Activated CD4-positive, alpha-beta T cell treated with anti-CD3 and anti-CD28 coated beads, Interleukin-2, amount 50 U/mL, for 48 hours (primary cell): Measurements from ENCODE around the gene DHDH.
A peak's percentile ranks its signal among the peaks of the same experiment; 100 is the strongest.
"Not testable (repeated sequence)": the region's sequence is repeated elsewhere in the genome, so short reads cannot be mapped to it uniquely, and the experiment has no call there.

Experiments
- DNase-seq, 2 experiments: peaks; one replicate each; pipeline ENCODE4 v3.0.0-alpha.2; 2020

The DHDH gene

DNA sequence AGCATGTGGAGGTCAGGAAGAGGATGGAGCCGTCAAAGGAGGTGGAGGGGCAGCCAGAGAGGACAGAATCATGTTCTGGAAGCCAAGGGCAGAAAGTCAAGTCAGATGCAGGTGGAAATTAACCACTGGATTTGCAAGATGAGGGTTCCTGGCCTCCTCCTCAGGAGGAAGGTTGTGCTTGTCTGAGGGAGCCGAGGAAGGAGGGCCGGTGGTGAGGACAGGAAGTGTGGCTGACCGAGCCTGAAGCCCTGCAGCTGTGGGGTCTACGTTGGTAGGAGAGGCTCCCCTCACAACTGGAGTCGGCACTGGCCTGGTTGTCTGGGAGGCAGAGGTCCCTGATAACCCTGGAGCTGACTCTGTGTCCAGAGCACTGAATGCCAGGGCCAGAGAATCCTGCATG is 15.4 kb upstream of the DHDH start:
- no peak for DNase-seq

- DNase-seq: no peak
Measured at GRCh38 chr19:48918801-48919247, 14.7 kb upstream of the DHDH start.

GRCh38 chr19:48919271-48919670 is 14.2 kb upstream of the DHDH start:
- DNase-seq: not testable (repeated sequence)

DNA sequence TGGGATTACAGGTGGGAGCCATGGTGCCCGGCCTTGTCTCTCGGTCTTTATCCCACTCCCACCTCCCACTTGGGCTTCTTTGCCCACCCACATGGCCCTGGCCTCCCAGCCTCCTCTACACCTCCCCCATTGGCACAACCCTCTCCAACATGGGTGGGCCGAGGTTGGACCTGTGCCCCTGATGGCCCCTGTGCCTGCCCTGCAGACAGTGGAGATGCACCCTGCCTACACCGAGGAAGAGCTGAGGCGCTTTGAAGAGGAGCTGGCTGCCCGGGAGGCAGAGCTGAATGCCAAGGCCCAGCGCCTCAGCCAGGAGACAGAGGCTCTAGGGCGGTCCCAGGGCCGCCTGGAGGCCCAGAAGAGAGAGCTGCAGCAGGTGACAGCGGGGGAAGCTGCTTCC is 12.6 kb upstream of the DHDH start:
- DNase-seq: no peak

DNA sequence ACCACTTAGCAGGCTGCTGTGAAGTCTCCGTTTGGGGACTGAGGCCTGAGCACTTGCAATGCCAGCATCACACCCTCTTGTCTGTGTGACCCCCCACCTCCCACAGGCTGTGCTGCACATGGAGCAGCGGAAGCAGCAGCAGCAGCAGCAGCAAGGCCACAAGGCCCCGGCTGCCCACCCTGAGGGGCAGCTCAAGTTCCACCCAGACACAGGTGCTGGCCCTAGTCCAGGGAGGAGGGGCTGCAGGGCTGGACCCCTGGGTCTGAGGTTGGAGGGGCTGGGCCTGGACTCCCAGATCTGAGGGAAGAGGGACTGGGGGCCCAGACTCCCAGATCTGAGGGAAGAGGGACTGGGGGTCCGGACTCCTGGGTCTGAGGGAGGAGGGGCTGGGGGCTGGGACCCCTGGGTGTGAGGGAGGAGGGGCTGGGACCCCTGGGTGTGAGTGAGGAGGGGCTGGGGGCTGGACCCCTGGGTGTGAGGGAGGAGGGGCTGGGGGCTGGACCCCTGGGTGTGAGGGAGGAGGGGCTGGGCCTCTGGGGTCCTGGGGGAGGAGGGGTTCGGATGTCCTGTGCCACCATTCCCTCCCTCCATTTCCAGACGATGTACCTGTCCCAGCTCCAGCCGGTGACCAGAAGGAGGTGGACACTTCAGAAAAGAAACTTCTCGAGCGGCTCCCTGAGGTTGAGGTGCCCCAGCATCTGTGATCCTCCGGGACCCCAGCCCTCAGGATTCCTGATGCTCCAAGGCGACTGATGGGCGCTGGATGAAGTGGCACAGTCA is 11.6 kb upstream of the DHDH start:
- no peak for DNase-seq

DNA sequence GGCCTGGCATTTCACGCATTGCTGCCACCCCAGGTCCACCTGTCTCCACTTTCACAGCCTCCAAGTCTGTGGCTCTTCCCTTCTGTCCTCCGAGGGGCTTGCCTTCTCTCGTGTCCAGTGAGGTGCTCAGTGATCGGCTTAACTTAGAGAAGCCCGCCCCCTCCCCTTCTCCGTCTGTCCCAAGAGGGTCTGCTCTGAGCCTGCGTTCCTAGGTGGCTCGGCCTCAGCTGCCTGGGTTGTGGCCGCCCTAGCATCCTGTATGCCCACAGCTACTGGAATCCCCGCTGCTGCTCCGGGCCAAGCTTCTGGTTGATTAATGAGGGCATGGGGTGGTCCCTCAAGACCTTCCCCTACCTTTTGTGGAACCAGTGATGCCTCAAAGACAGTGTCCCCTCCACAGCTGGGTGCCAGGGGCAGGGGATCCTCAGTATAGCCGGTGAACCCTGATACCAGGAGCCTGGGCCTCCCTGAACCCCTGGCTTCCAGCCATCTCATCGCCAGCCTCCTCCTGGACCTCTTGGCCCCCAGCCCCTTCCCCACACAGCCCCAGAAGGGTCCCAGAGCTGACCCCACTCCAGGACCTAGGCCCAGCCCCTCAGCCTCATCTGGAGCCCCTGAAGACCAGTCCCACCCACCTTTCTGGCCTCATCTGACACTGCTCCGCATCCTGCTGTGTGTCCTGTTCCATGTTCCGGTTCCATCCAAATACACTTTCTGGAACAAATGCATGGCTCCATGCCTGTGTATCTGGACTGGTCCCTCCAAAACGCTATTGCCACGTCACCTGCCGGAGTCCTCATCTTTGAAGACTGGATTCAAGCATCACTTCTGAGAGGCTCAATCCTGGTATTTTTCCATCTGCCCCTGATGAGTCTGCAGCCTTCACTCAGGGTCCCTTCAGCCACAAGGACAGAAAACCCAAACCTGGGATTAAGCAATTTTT is 10.7 kb upstream of the DHDH start:
- DNase-seq: no peak

GRCh38 chr19:48925240-48925843 is 8.2 kb upstream of the DHDH start:
- peak in 1 of 2 experiments; percentile 26 for DNase-seq

DNA sequence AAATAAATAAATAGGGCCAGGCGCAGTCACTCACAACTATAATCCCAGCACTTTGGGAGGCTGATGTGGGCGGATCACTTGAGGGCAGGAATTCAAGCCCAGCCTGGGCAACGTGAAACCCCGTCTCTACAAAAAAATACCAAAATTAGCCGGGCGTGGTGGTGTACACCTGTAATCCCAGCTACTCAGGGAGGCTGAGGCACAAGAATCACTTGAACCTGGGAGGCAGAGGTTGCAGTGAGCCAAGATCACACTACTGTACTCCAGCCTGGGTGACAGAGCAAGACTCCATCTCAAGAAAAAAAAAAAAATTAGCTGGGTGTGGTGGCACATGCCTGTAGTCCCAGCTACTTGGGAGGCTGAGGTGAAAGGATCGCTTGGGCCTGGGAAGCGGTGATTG is 7.6 kb upstream of the DHDH start:
- DNase-seq: not testable (repeated sequence)

- DNase-seq: peak; percentile 25 to 41
Measured at GRCh38 chr19:48926909-48927308, 6.6 kb upstream of the DHDH start.

DNA sequence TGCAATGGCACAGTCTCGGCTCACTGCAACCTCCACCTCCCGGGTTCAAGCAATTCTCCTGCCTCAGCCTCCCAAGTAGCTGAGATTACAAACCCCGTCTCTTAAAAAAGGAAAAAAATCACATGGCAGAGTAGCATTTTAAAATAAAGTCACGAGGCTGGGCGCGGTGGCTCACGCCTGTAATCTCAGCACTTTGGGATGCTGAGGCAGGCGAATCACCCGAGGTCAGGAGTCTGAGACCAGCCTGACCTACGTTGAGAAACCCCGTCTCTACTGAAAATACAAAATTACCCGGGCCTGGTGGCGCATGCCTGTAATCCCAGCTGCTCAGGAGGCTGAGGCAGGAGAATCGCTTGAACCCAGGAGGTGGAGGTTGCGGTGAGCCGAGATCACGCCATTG is 5.8 kb upstream of the DHDH start:
- DNase-seq: not testable (repeated sequence)

- no peak for DNase-seq
Measured at GRCh38 chr19:48928164-48929025, 5.1 kb upstream of the DHDH start.

DNA sequence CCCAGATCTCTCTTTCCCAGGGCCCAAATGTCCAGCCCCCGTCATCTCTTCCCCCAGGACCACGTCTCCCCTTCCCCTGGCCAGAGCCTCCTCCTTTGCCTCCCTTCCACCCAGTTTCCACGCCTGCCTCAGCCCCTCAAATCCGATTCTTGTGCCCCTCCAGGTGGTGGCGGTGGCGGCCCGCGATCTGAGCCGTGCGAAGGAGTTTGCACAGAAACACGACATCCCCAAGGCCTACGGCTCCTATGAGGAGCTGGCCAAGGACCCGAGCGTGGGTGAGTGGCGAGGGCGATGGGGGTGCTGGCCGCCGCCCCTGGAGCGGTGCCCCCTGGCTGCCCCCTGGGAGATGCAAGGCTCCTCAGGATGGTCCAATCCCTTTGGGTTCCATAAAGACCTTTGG is 1.3 kb downstream of the DHDH start:
- no peak for DNase-seq

GRCh38 chr19:48935864-48936263 is 2.4 kb downstream of the DHDH start:
- no peak for DNase-seq

- DNase-seq: no peak
Measured at GRCh38 chr19:48938256-48938655, 4.8 kb downstream of the DHDH start.

- no peak for DNase-seq
Measured at GRCh38 chr19:48940902-48941301, 7.4 kb downstream of the DHDH start.

DNA sequence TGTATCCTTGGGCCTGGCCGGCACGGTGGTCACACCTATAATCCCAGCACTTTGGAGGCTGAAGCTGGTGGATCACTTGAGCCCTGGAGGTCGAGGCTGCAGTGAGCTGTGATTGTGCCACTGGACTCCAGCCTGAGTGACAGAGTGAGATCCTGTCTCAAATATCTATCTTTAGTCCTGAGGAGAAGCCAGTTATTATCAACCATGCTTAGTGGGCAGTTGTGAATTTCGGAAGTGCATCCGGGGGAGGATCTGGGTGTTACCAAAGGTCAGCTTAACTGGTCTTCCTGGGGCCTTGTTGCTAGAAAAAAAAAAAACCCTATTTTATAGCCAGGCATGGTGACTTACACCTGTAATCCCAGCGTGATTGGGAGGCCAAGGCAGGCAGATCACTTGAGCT is 9.6 kb downstream of the DHDH start:
- no peak for DNase-seq

- no peak for DNase-seq
Measured at GRCh38 chr19:48945415-48945814, 11.9 kb downstream of the DHDH start.

DNA sequence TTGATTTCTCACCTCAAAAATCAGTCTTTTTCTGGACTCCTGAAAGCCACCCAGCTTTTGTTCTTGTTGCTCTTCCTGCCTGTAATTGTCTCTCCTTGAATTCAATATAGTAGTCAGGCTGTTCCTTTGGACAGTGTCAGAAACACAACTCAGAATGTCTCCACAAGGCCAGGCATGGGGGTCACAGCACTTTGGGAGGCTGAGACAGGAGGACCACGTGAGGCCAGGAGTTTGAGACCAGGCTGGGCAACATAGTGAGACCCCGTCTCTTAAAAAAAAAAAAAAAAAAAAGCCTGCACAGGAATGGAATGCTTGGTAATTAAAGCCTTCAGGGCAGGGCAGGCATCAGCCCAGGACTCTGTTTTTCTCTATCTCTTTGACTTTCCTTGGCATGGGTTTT is 12.3 kb downstream of the DHDH start:
- no peak for DNase-seq

DNA sequence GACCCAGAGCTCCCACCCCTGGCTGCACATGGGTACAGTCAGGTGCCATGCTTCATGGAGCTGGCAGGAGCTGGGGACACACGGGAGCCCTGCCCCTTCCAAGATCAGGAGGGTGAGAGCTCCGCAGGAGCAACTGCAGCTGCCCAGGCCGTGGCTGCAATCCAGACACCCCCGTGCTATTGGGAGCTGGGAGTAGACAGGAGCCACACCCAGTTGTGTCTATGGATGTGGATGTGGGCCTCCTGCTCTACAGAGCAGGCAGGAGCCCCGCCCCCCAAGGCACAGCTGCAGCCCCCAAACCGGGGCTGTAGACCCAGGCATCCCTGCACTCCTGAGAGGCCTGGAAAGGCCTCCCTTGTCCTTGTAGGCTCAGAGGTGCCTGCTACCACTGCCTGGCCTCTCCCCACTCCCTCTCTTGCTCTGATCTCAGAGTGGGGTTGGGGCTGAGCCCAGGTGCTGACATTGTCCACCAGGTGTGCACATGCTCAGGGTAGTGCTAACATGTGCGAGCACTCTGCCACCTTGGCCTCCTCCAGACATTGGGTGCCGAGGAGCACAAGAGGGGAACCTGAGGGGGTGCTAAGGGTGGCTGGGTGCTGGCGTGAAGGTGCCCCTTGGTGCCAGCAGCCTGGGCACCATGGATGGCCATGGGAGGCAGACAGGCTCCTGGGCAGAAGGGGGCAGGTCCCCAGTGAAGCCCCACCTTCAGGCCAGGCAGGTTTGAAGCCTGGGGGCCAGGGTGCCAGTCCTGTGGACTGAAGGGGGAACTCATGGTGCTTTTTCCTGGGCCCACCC is 13.2 kb downstream of the DHDH start:
- DNase-seq: no peak

DNA sequence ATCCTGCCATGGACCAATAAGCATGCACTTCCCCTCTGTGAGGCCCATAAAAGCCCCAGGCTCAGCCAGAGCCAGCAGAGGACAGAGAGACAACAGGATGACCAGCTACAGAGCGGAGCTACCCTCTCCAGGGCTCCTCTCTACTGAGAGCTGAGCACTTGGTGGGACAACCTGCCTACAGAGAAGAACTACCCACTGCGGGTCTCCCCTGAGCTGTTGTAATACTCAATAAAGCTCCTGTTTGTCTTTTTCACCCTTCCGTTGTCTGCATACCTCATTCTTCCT is 13.7 kb downstream of the DHDH start:
- DNase-seq: no peak

GRCh38 chr19:48950159-48950558 is 16.7 kb downstream of the DHDH start:
- no peak for DNase-seq
